H9 (cell line): ENCODE results near the gene PAGE2B. TPM values are rescaled to one million over a fixed set of nuclear protein-coding genes. Genes with fewer than 3 reads are reported as not detected.

Source experiments
- DNase-seq: peaks from one replicate; pipeline ENCODE4 v3.0.0-alpha.2; 2017
- H2AFZ ChIP-seq: one replicate; pipeline ENCODE4 v1.6.1; 2013; ENCODE audit warnings: mild to moderate bottlenecking, low read length, control low read depth, moderate library complexity
- H2AK5ac ChIP-seq: 2 replicates; pipeline ENCODE4 v1.6.1; 2013; ENCODE audit warnings: low read length, control low read depth, mixed read lengths; ENCODE audit not compliant: insufficient read length
- H2BK120ac ChIP-seq: one replicate; pipeline ENCODE4 v1.6.1; 2013; ENCODE audit warnings: low read depth, mild to moderate bottlenecking, low read length, control low read depth, inconsistent platforms; ENCODE audit not compliant: poor library complexity, severe bottlenecking
- H2BK12ac ChIP-seq: 2 replicates; pipeline ENCODE4 v1.6.1; 2013; ENCODE audit warnings: low read length, control low read depth, mixed read lengths, low read depth; ENCODE audit not compliant: insufficient read length
- H2BK15ac ChIP-seq: 2 replicates; pipeline ENCODE4 v1.6.1; 2013; ENCODE audit warnings: low read depth, low read length, control low read depth
- H2BK20ac ChIP-seq: one replicate; pipeline ENCODE4 v1.6.1; 2013; ENCODE audit warnings: low read depth, mild to moderate bottlenecking, low read length, control low read depth, inconsistent platforms; ENCODE audit not compliant: poor library complexity, severe bottlenecking
- H2BK5ac ChIP-seq: 2 replicates; pipeline ENCODE4 v1.6.1; 2013; ENCODE audit warnings: low read length, control low read depth, mixed read lengths; ENCODE audit not compliant: insufficient read length
- H3K14ac ChIP-seq: 2 replicates; pipeline ENCODE4 v1.6.1; 2013; ENCODE audit warnings: low read length, control low read depth; ENCODE audit not compliant: insufficient read depth
- H3K18ac ChIP-seq: 2 replicates; pipeline ENCODE4 v1.6.1; 2013; ENCODE audit warnings: low read depth, mild to moderate bottlenecking, mixed read lengths, low read length, control low read depth; ENCODE audit not compliant: insufficient read length
- H3K23ac ChIP-seq: 2 replicates; pipeline ENCODE4 v1.6.1; 2013; ENCODE audit warnings: low read length, control low read depth, mixed read lengths, low read depth; ENCODE audit not compliant: insufficient read length
- H3K23me2 ChIP-seq: 2 replicates; pipeline ENCODE4 v1.6.1; 2013; ENCODE audit warnings: low read depth, mild to moderate bottlenecking, mixed read lengths, low read length, control low read depth; ENCODE audit not compliant: insufficient read length, poor library complexity, severe bottlenecking
- H3K27ac ChIP-seq: 2 replicates; pipeline ENCODE4 v1.5.1; 2013; ENCODE audit warnings: low read length, control low read depth, mixed read lengths, low read depth; ENCODE audit not compliant: insufficient read length
- H3K27me3 ChIP-seq: 2 replicates; pipeline ENCODE4 v1.6.1; 2013; ENCODE audit warnings: low read length, control low read depth, inconsistent platforms; ENCODE audit not compliant: insufficient read depth
- H3K4ac ChIP-seq: 2 replicates; pipeline ENCODE4 v1.6.1; 2013; ENCODE audit warnings: low read depth, mild to moderate bottlenecking, control low read depth, inconsistent platforms, low read length, moderate library complexity
- H3K4me1 ChIP-seq: 2 replicates; pipeline ENCODE4 v1.6.1; 2013; ENCODE audit warnings: low read length, control low read depth, inconsistent platforms; ENCODE audit not compliant: insufficient read depth
- H3K4me2 ChIP-seq: 2 replicates; pipeline ENCODE4 v1.6.1; 2013; ENCODE audit warnings: low read length, control low read depth, mixed read lengths; ENCODE audit not compliant: insufficient read length, insufficient read depth
- H3K56ac ChIP-seq: 2 replicates; pipeline ENCODE4 v1.6.1; 2013; ENCODE audit warnings: low read depth, mild to moderate bottlenecking, mixed read lengths, low read length, control low read depth; ENCODE audit not compliant: insufficient read length
- H3K79me1 ChIP-seq: 2 replicates; pipeline ENCODE4 v1.6.1; 2013; ENCODE audit warnings: low read depth, mild to moderate bottlenecking, moderate library complexity, low read length, control low read depth, inconsistent platforms; ENCODE audit not compliant: insufficient read depth, poor library complexity, severe bottlenecking
- H3K79me2 ChIP-seq: 2 replicates; pipeline ENCODE4 v1.6.1; 2013; ENCODE audit warnings: low read length, control low read depth, inconsistent platforms; ENCODE audit not compliant: insufficient read depth
- H3K9ac ChIP-seq: 2 replicates; pipeline ENCODE4 v1.6.1; 2013; ENCODE audit warnings: low read length, control low read depth, mixed read lengths; ENCODE audit not compliant: insufficient read length; ENCODE audit errors: extremely low read depth
- H3K9me3 ChIP-seq: one replicate; pipeline ENCODE4 v1.6.1; 2013; ENCODE audit warnings: low read depth, low read length, inconsistent platforms; ENCODE audit not compliant: control insufficient read depth
- H3T11ph ChIP-seq: one replicate; pipeline ENCODE4 v1.6.1; 2013; ENCODE audit warnings: mild to moderate bottlenecking, low read length, control low read depth, inconsistent platforms
- H4K20me1 ChIP-seq: one replicate; pipeline ENCODE4 v1.6.1; 2013; ENCODE audit not compliant: control insufficient read depth, insufficient read length, insufficient read depth
- H4K5ac ChIP-seq: 2 replicates; pipeline ENCODE4 v1.6.1; 2013; ENCODE audit warnings: low read depth, mild to moderate bottlenecking, mixed read lengths, low read length, control low read depth; ENCODE audit not compliant: insufficient read length
- H4K8ac ChIP-seq: replicated peaks from 2 replicates; pipeline ENCODE4 v1.6.1; 2013; ENCODE audit warnings: low read length, control low read depth, mixed read lengths, low read depth; ENCODE audit not compliant: insufficient read length
- H4K91ac ChIP-seq: 2 replicates; pipeline ENCODE4 v1.6.1; 2013; ENCODE audit warnings: low read depth, mild to moderate bottlenecking, moderate library complexity, mixed read lengths, low read length, control low read depth; ENCODE audit not compliant: insufficient read length
- H3K27ac Mint-ChIP-seq, 3 experiments: 2 replicates in 2 of 3; 3 replicates in 1 of 3; pipeline ENCODE4 v1.8.0; 2020 to 2021; ENCODE audit warnings: mixed read lengths in 3 of 3, mild to moderate bottlenecking in 1 of 3, moderate library complexity in 1 of 3
- H3K27me3 Mint-ChIP-seq: 2 replicates; pipeline ENCODE4 v1.8.0; 2021; ENCODE audit warnings: low read depth, mild to moderate bottlenecking, moderate library complexity, mixed read lengths
- H3K36me3 Mint-ChIP-seq, 3 experiments: 2 replicates in 2 of 3; 3 replicates in 1 of 3; pipeline ENCODE4 v1.8.0; 2020 to 2021; ENCODE audit warnings: low read depth in 3 of 3, mixed read lengths in 3 of 3; ENCODE audit not compliant: insufficient read depth in 1 of 3
- H3K4me1 Mint-ChIP-seq, 2 experiments: 2 replicates each; pipeline ENCODE4 v1.8.0; 2020; ENCODE audit warnings: mixed read lengths in 2 of 2
- H3K4me3 Mint-ChIP-seq, 2 experiments: 2 replicates in 1 of 2; 3 replicates in 1 of 2; pipeline ENCODE4 v1.8.0; 2020 to 2021; ENCODE audit warnings: mild to moderate bottlenecking in 2 of 2, mixed read lengths in 2 of 2, moderate library complexity in 1 of 2
- H3K9me3 Mint-ChIP-seq, 2 experiments: 2 replicates in 1 of 2; 3 replicates in 1 of 2; pipeline ENCODE4 v1.8.0; 2020; ENCODE audit warnings: mild to moderate bottlenecking in 2 of 2, mixed read lengths in 2 of 2, moderate library complexity in 1 of 2
- CTCF ChIP-seq: fragments of 200-600 bp; sonication (generic); conservative IDR thresholded peaks from 3 replicates; pipeline ENCODE4 v1.8.0; 2021; ENCODE audit warnings: antibody characterized with exemption, mild to moderate bottlenecking
- WGBS: extraction: QIAGEN DNeasy Blood & Tissue Kit; methylation state at CpG from one replicate; pipeline ENCODE4 v1.1.7; 2013; ENCODE audit warnings: missing lambda C conversion rate, low lambda C conversion rate, mixed read lengths; ENCODE audit not compliant: insufficient read length; ENCODE audit errors: extremely low coverage; 5-methylcytosine and 5-hydroxymethylcytosine counted together
- total RNA-seq: library from RNA; stranded (reverse); gene quantifications from 2 replicates; pipeline ENCODE4 v1.2.1, GENCODE V29; 2021

PAGE2B gene
- total RNA-seq, 1 experiment from 2014 or later, result not detected

GRCh38 chrX:55029291-55029690, 45.5 kb upstream of the PAGE2B start:
- Histone ChIP-seq H4K91ac (no peak overlapping the region), H3K56ac (no peak overlapping the region), H4K8ac (no peak overlapping the region), H3K79me1 (no peaks in the 10 kb centered on the region), H2AK5ac (no peak overlapping the region), H3K18ac (no peak overlapping the region), H3T11ph (no peak overlapping the region), H3K79me2 (no peaks in the 10 kb centered on the region), H3K23ac (no peak overlapping the region), H4K20me1 (no peaks in the 10 kb centered on the region), H2BK5ac (no peak overlapping the region), H3K4me2 (no peak overlapping the region), H3K9me3 (peaks cover 31% of the 10 kb centered on the region), H2BK20ac (no peak overlapping the region), H3K4ac (no peak overlapping the region), H3K27ac (no peak overlapping the region), H3K9ac (no peak overlapping the region), H3K14ac (no peak overlapping the region), H2BK12ac (no peak overlapping the region), H3K27me3 (no peaks in the 10 kb centered on the region), H2BK15ac (no peak overlapping the region), H3K4me1 (no peaks in the 10 kb centered on the region), H4K5ac (no peak overlapping the region), H2BK120ac (no peak overlapping the region), H2AFZ (no peak overlapping the region), H3K23me2 (no peaks in the 10 kb centered on the region)
- Mint-ChIP-seq H3K36me3 (no peaks in the 10 kb centered on the region; a peak in 2 of 7 replicates), H3K27ac (no peak overlapping the region; a peak in 1 of 7 replicates), H3K4me3 (no peak overlapping the region), H3K27me3 (no peaks in the 10 kb centered on the region; the same call in 1 of the 2 replicates), H3K4me1 (peaks cover 11% of the 10 kb centered on the region in 2 experiments; a peak in 3 of 4 replicates), H3K9me3 (peaks cover 58 to 69% of the 10 kb centered on the region in 2 experiments)
- DNase-seq, result no peak
- WGBS, result no CpG with 5 or more reads among the region's 2 CpGs
- TF ChIP-seq CTCF, result no peak
